ENCODE results near the gene RNF26.

DNA sequence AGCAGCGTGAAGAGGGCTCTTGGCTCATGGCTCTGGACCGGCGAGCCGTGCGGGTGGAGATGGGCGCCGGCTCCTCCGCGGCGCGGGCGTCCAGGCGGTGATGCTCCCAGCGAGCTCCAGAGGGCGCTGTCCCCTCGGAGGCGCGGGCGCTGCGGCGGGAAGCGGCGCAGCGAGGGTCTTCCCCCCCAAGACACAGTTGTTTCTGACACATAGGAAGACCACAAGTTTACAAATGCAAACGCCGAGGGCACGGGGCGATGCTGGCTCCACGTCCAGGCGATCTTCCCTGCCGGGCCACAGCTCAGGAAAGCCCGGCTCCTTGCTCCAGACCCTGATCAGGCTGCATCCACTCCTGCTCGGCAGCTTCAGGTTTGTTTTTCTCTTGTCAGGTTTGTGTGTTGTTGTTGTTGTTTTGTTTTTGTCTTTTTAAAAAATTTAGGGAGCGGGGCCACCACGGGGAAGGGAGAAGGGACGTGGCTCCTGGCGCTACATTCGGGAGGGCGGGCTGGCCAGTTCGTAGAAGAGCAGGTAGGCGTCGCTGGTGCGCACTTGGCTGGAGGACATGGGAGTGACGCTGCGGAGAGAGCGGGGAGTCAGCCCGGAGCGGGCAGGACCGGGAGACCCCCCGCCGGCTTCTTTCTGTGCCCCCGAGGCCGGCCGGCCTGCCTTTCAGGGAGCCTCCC is 22.2 kb downstream of the RNF26 start:
- TF ChIP-seq HOXD1 (CRISPR knock-in tag; IDR thresholded peaks at IDR 0.05) = no peak
- TF ChIP-seq KLF11 (CRISPR knock-in tag; IDR thresholded peaks at IDR 0.05) = no peak
